Right atrium auricular region (tissue), 2 donors: ENCODE results near the gene FHAD1. TPM values are rescaled to one million over a fixed set of nuclear protein-coding genes. Genes with fewer than 3 reads are reported as not detected.

Experiments
- DNase-seq: peaks from one replicate; pipeline ENCODE4 v3.0.0-alpha.2; 2019; ENCODE audit warnings: low spot score
- H3K27ac ChIP-seq, 2 donors: fragments of 200-600 bp; sonication (generic); 1 replicate in 1 of 2; 2 replicates in 1 of 2; pipeline ENCODE4 v1.5.1; 2016 to 2019
- H3K27me3 ChIP-seq, 2 donors: fragments of 200-600 bp; sonication (generic); one replicate each; pipeline versions ENCODE4 v1.5.1 to v1.6.0; 2017 to 2019
- H3K36me3 ChIP-seq: fragments of 200-600 bp; sonication (generic); one replicate; pipeline ENCODE4 v1.5.1; 2016
- H3K4me1 ChIP-seq, 2 donors: fragments of 200-600 bp; sonication (generic); one replicate each; pipeline versions ENCODE4 v1.5.1 to v1.6.0; 2017 to 2019
- H3K4me3 ChIP-seq, 2 donors: fragments of 200-600 bp; sonication (generic); 1 replicate in 1 of 2; 2 replicates in 1 of 2; pipeline ENCODE4 v1.5.1; 2017 to 2019; ENCODE audit warnings: mild to moderate bottlenecking in 1 of 2, moderate library complexity in 1 of 2
- H3K9me3 ChIP-seq, 2 donors: fragments of 200-600 bp; sonication (generic); one replicate each; pipeline ENCODE4 v1.5.1; 2019
- total RNA-seq, 2 donors: library from RNA; depleted of rRNA; stranded (reverse); fragments of >200 nt; gene quantifications; one replicate each; pipeline ENCODE4 v1.1.0, GENCODE V29; 2016
- TF ChIP-seq, protein P1 (sequence below), 2 donors: fragments of 200-600 bp; sonication (generic); IDR thresholded peaks; one replicate each; pipeline ENCODE4 v1.5.1; 2019; ENCODE audit warnings: antibody characterized with exemption in 2 of 2

Gene FHAD1
- total RNA-seq, 2 donors from 2014 or later: not detected

DNA sequence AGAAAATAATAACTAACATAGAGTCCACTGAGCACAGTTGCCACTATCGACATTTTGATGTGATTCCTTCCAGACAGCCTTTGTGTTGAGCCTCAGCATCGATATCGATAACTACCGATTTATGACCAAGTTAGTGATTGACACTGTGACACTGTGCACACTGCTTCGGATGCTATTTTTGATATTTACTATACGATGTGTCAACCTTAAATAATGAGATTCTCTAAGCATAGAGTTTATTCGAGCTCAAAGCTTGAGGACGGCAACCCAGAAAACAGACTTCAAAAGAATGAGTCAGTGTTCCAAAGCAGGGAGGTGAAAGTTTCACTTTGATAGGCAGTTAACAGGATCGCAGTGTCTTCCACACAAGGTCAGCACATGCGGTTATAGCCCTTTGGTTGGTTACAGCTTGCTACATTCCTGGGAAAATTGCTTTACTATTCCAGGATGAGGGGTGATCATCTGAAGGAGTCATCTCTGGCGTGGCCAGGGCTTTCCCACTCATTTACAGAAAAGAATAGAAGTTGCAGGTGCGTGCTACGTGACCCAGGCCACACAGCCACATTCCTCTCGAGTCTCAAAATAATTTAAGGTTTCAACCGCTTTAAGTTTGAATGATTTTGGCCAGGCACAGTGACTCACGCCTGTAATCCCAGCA is 109.1 kb downstream of the FHAD1 start:
- no peak overlapping the region for H3K27ac ChIP-seq
- H3K27me3 ChIP-seq: no peaks in the 10 kb centered on the region
- DNase-seq: no peak
- no peaks in the 10 kb centered on the region for H3K9me3 ChIP-seq
- no peaks in the 10 kb centered on the region for H3K4me1 ChIP-seq
- H3K36me3 ChIP-seq: no peaks in the 10 kb centered on the region
- TF ChIP-seq, protein P1, sequence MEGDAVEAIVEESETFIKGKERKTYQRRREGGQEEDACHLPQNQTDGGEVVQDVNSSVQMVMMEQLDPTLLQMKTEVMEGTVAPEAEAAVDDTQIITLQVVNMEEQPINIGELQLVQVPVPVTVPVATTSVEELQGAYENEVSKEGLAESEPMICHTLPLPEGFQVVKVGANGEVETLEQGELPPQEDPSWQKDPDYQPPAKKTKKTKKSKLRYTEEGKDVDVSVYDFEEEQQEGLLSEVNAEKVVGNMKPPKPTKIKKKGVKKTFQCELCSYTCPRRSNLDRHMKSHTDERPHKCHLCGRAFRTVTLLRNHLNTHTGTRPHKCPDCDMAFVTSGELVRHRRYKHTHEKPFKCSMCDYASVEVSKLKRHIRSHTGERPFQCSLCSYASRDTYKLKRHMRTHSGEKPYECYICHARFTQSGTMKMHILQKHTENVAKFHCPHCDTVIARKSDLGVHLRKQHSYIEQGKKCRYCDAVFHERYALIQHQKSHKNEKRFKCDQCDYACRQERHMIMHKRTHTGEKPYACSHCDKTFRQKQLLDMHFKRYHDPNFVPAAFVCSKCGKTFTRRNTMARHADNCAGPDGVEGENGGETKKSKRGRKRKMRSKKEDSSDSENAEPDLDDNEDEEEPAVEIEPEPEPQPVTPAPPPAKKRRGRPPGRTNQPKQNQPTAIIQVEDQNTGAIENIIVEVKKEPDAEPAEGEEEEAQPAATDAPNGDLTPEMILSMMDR (IDR thresholded peaks at IDR 0.05): no peak
- no peak overlapping the region for H3K4me3 ChIP-seq

DNA sequence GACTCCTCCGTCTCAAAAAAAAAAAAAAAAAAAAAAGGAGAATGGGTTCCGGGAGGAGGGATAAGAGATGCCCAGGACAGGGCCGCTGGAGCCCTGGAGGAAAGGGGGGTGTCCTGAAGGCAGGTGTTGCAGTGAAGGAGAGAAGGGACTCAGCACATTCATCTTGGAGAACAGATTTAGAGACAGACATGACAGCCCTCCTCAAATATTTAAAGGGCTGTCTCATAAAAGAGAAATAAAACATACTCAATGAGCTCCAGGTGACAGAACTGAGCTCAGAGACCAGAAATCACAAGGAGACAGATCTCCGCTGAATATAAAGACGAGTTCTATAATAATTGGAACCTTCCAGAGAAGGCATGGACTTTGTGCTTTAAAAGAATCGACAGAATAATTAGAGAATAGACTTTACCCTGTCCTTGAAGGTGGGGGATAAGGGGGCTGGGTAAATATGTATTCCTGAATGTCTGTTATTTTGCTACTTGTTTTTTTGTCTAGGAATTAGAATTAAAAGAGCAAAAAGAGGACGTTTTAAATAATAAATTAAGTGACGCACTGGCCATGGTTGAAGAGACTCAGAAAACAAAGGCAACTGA is 110.7 kb downstream of the FHAD1 start:
- Histone ChIP-seq H3K36me3 (no peaks in the 10 kb centered on the region), H3K27me3 (no peaks in the 10 kb centered on the region), H3K4me1 (no peaks in the 10 kb centered on the region), H3K9me3 (no peaks in the 10 kb centered on the region), H3K27ac (no peak overlapping the region), H3K4me3 (no peak overlapping the region)
- DNase-seq: no peak
- TF ChIP-seq, protein P1 (IDR thresholded peaks at IDR 0.05): no peak

DNA sequence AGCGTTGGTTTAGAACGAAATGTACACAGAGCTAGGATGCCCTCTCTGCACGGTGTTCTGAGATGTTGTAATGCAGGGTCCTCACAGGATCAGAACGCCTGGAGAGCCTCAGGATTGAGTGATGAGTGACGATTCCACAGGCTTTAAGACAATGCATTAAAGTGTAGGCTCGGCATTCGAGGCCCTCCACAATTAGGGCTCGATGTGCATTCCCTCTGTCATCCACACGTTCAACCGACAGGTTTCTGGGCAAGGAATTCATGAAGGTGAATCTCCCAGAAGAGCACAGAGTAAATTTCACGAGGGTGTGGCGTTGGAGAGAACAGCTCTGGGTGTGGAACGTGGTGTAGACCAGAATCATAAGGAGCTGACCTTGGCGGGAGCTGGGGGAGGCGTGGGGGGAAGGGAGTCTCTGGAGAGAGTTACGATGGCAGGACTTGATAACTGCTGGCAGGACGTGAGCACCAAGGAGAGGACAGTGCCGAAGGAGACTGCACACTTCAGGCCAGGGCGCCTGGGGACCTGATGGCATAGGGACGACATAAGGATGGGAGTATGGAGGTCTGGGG is 111.6 kb downstream of the FHAD1 start:
- Histone ChIP-seq H3K27me3 (no peaks in the 10 kb centered on the region), H3K4me1 (no peaks in the 10 kb centered on the region), H3K36me3 (no peaks in the 10 kb centered on the region), H3K9me3 (no peaks in the 10 kb centered on the region), H3K27ac (no peak overlapping the region), H3K4me3 (no peak overlapping the region)
- TF ChIP-seq, protein P1 (IDR thresholded peaks at IDR 0.05): no peak
- no peak for DNase-seq

DNA sequence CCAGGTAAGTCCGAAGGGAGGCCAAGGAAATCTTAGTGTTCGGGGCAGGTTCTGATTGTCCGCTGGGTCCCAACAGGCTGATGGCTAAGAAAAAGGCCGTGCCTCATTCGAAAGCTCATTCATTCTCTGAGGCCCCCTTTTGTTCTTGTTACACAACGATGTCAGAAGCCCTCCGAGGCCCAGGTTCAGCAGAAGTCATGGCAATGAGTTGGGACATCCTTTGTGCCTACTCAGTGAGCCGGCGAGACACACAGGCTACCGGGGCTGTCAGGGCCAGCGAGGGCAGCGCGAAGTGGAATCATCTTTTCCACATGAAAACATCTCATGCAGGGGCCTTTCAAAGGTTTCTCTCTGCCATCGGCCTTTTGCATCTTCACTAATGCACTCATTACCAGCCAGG is 113.7 kb downstream of the FHAD1 start:
- H3K36me3 ChIP-seq: no peaks in the 10 kb centered on the region
- H3K4me3 ChIP-seq: no peak overlapping the region
- no peak overlapping the region for H3K27ac ChIP-seq
- DNase-seq: no peak
- TF ChIP-seq, protein P1 (IDR thresholded peaks at IDR 0.05): no peak
- H3K4me1 ChIP-seq: no peaks in the 10 kb centered on the region
- H3K9me3 ChIP-seq: no peaks in the 10 kb centered on the region
- no peaks in the 10 kb centered on the region for H3K27me3 ChIP-seq

DNA sequence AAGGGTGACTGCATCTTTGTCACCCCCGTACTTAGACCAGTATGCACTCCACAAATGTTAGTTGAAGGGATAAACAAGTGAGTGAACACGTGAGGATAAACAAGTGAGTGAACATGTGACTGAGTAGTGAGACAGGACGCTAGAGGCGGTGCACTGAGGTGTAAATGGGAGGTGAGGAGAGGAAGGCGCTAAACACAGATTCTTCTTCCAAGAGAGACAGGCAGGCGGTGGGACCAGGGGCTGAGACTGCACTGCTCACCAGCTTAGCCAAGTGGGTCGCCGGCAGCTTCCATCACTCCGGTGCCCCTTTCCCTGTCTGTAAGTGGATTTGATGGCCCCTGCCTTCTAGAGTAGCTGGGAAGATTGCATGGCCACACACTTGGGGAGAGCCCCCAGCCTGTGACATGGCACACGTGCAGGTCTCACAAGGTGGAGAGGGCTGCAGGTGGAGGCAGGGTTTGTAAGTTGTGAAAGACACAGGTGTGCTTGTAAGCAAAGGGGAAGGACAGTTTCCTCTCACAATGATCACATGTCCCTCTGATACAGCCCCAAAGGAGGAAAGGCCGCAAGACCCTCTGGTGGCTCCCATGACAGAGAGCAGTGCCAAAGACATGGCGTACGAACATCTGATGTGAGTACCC is 115.2 kb downstream of the FHAD1 start:
- Histone ChIP-seq H3K27me3 (no peaks in the 10 kb centered on the region), H3K4me3 (no peak overlapping the region), H3K9me3 (no peaks in the 10 kb centered on the region), H3K36me3 (no peaks in the 10 kb centered on the region), H3K4me1 (no peaks in the 10 kb centered on the region), H3K27ac (no peak overlapping the region)
- DNase-seq: no peak
- TF ChIP-seq, protein P1 (IDR thresholded peaks at IDR 0.05): no peak
